Neural progenitor cell (in vitro differentiated cells): Measurements from ENCODE around the gene C5AR1.

Source experiments
- EZH2 ChIP-seq: fragments of 200-600 bp; sonication (generic); IDR thresholded peaks from 2 replicates; pipeline ENCODE4 v1.6.1; 2017; ENCODE audit warnings: antibody characterized with exemption, mild to moderate bottlenecking, moderate library complexity
- EZH2phosphoT487 ChIP-seq: fragments of 200-600 bp; sonication (generic); IDR thresholded peaks from 2 replicates; pipeline ENCODE4 v1.6.1; 2017; ENCODE audit warnings: antibody characterized with exemption
- TF ChIP-seq, protein P1 (sequence below): fragments of 200-600 bp; sonication (generic); IDR thresholded peaks from 2 replicates; pipeline ENCODE4 v1.5.1; 2017; ENCODE audit warnings: antibody characterized with exemption, mild to moderate bottlenecking

DNA sequence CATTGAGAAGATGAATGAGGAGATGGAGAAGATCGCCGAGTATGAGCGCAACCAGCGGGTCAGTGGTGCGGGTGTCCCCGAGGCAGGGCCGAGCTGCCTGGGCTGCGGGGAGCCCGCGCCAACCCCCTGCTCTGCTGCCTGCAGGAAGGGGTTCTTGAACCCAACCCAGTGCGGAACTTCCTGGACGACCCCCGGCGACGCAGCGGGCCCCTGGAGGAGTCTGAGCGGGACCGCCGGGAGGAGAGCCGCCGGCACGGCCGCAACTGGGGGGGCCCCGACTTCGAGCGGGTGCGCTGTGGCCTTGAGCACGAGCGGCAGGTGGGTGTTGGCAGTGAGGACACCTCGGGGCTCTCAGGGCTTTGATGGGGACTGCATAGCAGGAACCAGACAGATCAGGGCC is 45.0 kb upstream of the C5AR1 start:
- TF ChIP-seq, protein P1, sequence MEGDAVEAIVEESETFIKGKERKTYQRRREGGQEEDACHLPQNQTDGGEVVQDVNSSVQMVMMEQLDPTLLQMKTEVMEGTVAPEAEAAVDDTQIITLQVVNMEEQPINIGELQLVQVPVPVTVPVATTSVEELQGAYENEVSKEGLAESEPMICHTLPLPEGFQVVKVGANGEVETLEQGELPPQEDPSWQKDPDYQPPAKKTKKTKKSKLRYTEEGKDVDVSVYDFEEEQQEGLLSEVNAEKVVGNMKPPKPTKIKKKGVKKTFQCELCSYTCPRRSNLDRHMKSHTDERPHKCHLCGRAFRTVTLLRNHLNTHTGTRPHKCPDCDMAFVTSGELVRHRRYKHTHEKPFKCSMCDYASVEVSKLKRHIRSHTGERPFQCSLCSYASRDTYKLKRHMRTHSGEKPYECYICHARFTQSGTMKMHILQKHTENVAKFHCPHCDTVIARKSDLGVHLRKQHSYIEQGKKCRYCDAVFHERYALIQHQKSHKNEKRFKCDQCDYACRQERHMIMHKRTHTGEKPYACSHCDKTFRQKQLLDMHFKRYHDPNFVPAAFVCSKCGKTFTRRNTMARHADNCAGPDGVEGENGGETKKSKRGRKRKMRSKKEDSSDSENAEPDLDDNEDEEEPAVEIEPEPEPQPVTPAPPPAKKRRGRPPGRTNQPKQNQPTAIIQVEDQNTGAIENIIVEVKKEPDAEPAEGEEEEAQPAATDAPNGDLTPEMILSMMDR: no peak
- TF ChIP-seq EZH2 (no peak), EZH2phosphoT487 (no peak)
